ENCODE results near the gene MYO19. TPM values are rescaled to one million over a fixed set of nuclear protein-coding genes. Genes with fewer than 3 reads are reported as not detected.

MYO19 gene
- total and polyA plus RNA-seq, 2 of the 8 experiments (the other 6 are each of a cell fraction or from before 2014, with no cell fraction given), result 126 to 163 TPM

GRCh38 chr17:36482611-36483504 is 51.8 kb downstream of the MYO19 start (continued):
- TF ChIP-seq KDM5A (IDR thresholded peaks at IDR 0.05; ENCODE audit: low read length) (no peak), YY1 (IDR thresholded peaks at IDR 0.05; ENCODE audit: low read depth, low read length) (no peak), JUN (IDR thresholded peaks at IDR 0.05; ENCODE audit: low read depth, low read length) (no peak), CEBPB (IDR thresholded peaks at IDR 0.05; ENCODE audit: low read depth, low read length) (0 out of 2 replicates have a peak, but pooled peaks have one; percentile 9), NRF1 (IDR thresholded peaks at IDR 0.05; ENCODE audit: low read depth, low read length) (no peak), CHD2 (IDR thresholded peaks at IDR 0.05; ENCODE audit: low read length) (peak; percentile 67), MAX (IDR thresholded peaks at IDR 0.05) (peak; percentile 100), TBP (IDR thresholded peaks at IDR 0.05; ENCODE audit: low read depth, low read length) (peak; percentile 38; the same call in 1 of the 2 replicates), SP4 (IDR thresholded peaks at IDR 0.05; ENCODE audit: low read length) (no peak), ATF3 (IDR thresholded peaks at IDR 0.05; ENCODE audit: insufficient read depth, low read depth, low read length) (no peak), CBX8 (IDR thresholded peaks at IDR 0.05; ENCODE audit: borderline replicate concordance, low read depth, low read length) (no peak), ZNF274 (IDR thresholded peaks at IDR 0.05; ENCODE audit: borderline replicate concordance, extremely low read depth, low read length) (no peak), CTCF (IDR thresholded peaks at IDR 0.05; ENCODE audit: control extremely low read depth in 1 of 3, insufficient read depth in 1 of 3, low read depth in 1 of 3, low read length in 3 of 3) (peak; percentile 90 to 98 (median 96)), RNF2 (IDR thresholded peaks at IDR 0.05; ENCODE audit: borderline replicate concordance, low read depth, low read length, missing control alignments, poor library complexity, severe bottlenecking) (no peak), SIRT6 (IDR thresholded peaks at IDR 0.05; ENCODE audit: low read length) (no peak), SIX5 (IDR thresholded peaks at IDR 0.05; ENCODE audit: low read depth, low read length) (no peak), SAP30 (IDR thresholded peaks at IDR 0.05; ENCODE audit: insufficient read depth, insufficient replicate concordance, low read length) (no peak), HDAC6 (IDR thresholded peaks at IDR 0.05; ENCODE audit: low read depth, low read length) (no peak), TCF12 (IDR thresholded peaks at IDR 0.05; ENCODE audit: low read depth, low read length) (no peak; the same call in 1 of the 2 replicates), POLR2A (IDR thresholded peaks at IDR 0.05; ENCODE audit: control extremely low read depth in 1 of 2, low read depth in 2 of 2, low read length in 2 of 2) (no peak), SP2 (IDR thresholded peaks at IDR 0.05; ENCODE audit: low read length) (no peak), SP1 (IDR thresholded peaks at IDR 0.05; ENCODE audit: low read depth, low read length) (no peak)

All from H1 (cell line).